Measurements from ENCODE around the gene SPATA25.

Gene SPATA25

GRCh38 chr20:45863543-45864470 lies 23.6 kb downstream of the SPATA25 start:
- DNase-seq (ENCODE audit: low spot score) = no peak

- no peak for DNase-seq (ENCODE audit: low spot score)
Observed at GRCh38 chr20:45861221-45862075, 26.0 kb downstream of the SPATA25 start.

GRCh38 chr20:45860560-45861220 lies 26.7 kb downstream of the SPATA25 start:
- no peak for DNase-seq (ENCODE audit: low spot score)

DNA sequence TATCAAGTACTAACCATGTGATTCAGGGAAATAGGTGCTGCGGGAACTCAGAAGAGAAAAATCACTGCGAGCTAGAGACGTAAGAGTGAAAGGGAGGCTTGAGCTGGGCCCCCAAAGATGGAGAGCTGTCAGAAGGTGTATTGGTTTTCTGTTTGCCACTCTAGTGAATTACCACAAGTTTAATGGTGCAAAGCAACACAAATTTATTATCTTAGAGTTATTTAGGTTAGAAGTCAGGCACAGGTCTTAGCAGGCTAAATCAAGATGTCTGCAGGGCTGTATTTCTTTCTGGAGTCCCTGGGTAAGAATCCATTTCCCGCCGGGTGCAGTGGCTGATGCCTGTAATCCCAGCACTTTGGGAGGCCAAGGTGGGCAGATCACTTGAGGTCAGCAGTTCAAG lies 27.5 kb downstream of the SPATA25 start:
- no peak for DNase-seq (ENCODE audit: low spot score)

- DNase-seq (ENCODE audit: low spot score) = peak; percentile 58
Observed at GRCh38 chr20:45857882-45858216, 29.6 kb downstream of the SPATA25 start.

DNA sequence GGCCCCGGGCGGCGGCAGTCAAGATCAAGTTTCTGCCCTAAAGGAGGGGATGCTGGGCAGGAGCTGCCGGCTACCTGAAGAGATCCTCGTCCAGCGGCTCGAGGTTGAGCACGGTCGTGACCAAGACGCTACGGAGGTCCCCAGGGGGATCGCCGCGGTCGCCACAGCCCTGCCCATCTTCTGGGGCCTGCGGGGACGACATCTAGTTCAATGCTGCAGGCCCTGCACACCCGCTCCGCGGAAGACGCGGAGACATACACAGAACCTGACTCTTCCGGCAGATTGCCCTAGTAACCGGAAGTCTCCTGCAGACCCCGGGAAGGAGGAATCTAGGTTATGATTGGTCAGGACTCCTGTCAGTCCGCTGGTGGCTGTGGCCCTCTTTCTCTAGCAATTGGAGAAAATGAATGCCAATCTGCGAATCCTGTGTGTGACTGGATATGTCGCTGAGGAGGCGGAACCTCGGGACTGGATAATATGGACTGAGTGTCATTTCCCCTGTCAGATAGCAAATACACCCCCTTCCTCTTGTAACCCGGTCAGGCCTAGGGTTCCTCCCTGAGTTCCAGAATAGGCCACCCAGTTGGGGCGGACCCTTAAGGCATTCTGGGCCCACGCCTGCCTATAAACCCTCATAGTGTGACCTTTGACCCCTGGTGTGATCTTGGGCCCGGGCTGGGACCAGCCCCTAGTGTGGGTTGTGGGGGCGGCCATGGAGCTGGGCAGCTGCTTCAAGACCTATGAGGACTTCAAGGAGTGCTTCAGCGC lies 30.1 kb downstream of the SPATA25 start, which contains the start of the genes ACOT8 and ZSWIM3:
Gene ACOT8, minus strand, starts transcription at position 279 of the 768 bp plus-strand sequence. Its CDS starts 77 bp downstream, at position 202.
Gene ZSWIM3, plus strand, starts transcription at position 501 of the 768 bp plus-strand sequence. Its CDS starts 212 bp downstream, at position 713.
- peak; percentile 100 for DNase-seq (ENCODE audit: low spot score)

DNA sequence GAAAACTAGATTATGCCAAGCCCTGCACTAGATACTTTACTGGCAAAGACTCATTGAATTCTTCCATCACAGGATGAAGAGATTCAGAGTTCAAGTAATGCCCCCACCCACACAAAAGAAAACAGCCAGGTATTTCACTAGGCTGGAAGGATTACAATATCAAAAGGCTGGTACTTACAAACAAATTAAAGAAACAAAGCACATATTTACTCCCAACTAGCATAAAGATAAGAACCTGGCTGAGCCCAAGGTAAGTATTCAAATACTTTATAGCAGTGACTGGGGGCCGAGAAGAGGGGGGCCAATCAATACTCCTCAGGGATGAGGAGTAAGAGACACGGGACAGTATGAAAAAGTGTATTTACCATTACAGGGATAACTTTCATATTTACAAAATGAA lies 33.9 kb downstream of the SPATA25 start:
- no peak for DNase-seq (ENCODE audit: low spot score)

DNA sequence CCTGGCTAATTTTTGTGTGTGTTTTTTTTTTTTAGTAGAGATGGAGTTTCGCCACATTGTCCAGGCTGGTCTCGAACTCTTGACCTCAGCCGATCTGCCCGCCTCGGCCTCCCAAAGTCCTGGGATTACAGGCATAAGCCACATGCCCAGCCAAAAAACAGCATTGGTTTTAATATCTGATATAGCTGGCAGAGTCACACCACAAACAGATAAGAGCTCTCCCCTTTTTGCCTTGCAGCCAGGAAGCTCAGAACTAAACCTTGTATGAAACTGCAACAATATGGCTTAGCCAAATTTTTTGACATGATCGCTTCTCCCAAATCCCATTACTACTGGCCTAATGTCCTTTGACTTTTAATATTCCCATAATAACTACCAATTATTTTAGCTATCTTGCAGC lies 35.1 kb downstream of the SPATA25 start:
- no peak for DNase-seq (ENCODE audit: low spot score)

- no peak for DNase-seq (ENCODE audit: low spot score)
Observed at GRCh38 chr20:45851501-45851900, 35.9 kb downstream of the SPATA25 start.

GRCh38 chr20:45850926-45851325 lies 36.5 kb downstream of the SPATA25 start:
- no peak for DNase-seq (ENCODE audit: low spot score)

DNA sequence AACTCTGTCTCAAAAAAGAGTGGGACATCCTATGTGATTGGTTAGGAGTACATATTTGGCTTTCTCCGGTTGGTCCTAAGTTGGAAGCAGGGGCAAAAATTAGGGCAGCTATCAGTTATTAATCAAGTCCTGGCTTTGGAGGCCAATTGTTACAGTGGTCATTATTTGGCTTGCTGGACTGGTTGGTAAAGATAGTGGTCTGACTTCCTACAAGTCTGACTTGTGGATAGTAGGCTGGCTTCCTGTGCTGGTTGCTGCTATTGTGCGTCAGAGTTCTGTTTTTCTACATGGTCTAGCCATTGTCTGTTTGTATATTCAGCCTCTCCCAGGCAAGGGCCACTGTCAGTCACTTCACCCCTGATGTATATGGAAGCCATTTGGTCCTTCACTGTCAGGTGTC lies 37.2 kb downstream of the SPATA25 start:
- DNase-seq (ENCODE audit: low spot score) = no peak

GRCh38 chr20:45848969-45849582 lies 38.3 kb downstream of the SPATA25 start:
- DNase-seq (ENCODE audit: low spot score) = no peak

- no peak for DNase-seq (ENCODE audit: low spot score)
Observed at GRCh38 chr20:45848421-45848820, 39.0 kb downstream of the SPATA25 start.

DNA sequence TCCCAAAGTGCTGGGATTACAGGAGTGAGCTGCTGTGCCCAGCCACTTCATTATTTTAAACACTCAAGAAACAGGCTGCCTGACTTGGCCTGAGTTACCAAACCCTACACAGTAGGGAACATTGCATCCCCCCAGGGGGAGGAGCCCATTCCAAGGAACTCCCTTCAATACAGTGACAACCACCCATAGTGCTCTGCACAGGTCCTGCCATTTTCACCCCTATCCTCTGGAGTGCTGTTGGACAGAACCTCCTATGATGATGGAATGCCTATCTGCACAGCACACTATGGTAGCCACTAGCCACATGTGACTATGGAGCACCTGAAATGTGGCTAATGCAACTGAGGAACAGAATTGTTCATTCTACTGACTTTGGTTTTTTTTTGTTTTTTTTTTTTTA lies 42.0 kb downstream of the SPATA25 start:
- no peak for DNase-seq (ENCODE audit: low spot score)

DNA sequence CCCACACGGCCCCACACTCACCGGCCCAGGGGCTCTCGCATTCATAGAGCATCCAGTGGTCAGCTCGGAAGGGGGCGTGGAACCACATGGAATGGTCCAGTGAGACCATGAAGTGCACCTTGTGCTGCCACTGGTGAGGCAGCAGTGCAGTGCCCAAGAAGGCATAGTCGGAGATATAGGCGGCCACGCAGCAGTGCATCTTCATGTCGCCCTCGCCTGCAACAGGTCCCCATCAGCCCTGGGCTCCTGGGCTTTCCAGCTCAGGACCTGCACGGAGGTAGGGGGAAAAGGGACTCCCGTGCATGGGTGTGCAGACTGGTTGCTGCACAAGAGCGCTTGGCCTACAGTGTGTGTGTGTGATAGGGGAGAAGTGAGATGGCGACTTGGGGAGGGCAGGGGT lies 43.9 kb downstream of the SPATA25 start:
- DNase-seq (ENCODE audit: low spot score) = no peak

DNA sequence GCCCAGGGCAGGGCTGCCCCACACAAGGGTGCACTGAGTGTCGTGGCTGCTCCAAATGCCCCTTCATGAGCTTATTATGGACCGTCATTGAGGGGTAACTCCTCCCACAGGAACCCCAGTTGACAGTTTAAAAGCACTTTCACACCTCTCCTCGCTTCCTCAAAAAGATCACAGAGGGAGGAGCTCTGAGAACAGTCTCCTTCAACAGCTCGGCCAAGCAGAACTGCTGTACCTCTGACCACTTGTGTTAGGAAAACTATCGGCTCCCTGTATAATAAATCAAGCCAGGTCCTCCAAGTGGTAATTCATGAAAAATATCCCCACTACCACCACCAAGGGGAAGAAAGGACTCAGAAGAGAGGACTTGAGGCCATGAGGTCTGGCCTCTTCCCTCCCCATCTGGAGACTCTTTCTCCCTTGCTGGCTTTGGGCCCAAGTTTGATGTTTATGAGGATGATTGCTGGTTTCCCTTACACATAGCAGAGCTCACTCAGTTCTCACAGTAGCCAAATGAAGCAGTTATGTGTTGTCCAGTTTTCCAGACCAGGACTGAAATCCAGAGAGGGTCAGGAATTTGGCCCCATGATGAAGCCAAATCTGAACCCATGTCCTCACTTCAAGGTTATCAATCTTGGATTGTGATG lies 45.1 kb downstream of the SPATA25 start:
- DNase-seq (ENCODE audit: low spot score) = no peak

DNA sequence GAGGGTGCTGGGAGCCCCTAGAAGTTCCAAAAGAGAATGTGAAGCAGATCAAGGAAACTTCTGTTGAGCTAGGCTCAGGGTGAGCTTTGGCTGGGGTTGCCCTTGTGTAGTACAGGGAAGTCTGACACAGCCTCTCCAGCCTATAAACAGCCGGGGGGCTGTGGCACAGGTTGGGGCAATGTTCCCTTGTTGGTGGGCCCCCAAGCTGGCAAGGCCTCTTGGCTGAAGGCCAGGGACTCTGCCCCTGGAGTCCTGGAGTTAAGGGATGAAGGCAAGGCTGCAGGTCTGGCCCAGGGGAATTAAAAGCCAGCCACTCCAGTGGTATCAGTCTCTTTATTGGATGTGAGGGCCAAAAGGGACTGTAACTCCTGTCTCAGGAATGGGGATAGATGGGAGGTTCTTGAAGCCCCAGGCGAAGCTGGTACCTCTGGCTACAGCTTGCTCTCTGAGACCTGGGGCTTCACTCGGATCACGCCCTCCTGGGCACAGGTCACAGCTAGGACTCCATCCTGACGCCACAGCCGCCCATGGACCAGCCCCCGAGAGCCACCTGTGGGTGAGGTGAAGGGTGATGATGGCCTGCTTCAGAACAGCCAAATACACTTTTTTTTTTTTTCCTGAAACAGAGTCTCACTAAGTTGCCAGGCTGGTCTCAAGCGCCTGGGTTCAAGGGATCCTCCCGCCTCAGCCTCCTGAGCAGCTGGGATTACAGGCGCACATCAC lies 45.9 kb downstream of the SPATA25 start:
- DNase-seq (ENCODE audit: low spot score) = no peak

DNA sequence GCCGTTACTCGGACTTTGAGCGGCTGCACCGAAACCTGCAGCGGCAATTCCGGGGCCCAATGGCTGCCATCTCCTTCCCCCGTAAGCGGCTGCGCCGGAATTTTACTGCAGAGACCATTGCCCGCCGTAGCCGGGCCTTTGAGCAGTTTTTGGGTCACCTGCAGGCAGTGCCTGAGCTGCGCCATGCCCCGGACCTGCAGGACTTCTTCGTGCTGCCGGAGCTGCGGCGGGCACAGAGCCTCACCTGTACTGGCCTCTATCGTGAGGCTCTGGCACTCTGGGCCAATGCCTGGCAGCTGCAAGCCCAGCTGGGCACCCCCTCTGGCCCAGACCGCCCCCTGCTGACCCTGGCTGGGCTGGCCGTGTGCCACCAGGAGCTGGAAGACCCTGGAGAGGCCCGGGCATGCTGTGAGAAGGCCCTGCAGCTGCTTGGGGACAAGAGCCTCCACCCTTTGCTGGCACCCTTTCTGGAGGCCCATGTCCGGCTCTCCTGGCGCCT lies 46.7 kb downstream of the SPATA25 start:
- no peak for DNase-seq (ENCODE audit: low spot score)

DNA sequence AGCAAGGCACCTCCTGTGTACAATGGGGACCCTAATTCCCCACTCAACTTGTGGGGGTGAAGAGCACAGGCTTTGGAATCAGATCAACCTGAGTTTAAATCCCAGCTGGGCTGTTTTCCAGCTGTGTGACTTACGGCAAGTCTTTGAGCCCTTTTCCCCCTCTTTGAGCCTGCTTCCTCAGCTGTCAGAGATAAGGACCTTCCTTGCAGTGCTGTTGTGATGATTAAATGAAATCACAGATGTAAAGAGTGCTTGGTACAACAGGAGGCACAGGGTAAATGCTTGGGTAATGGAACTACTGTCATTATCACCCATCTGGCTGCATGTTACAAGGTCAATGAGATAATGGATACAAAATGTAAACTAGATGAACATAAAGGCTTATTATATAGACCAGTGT lies 50.6 kb downstream of the SPATA25 start:
- DNase-seq (ENCODE audit: low spot score) = no peak
